HG03457 (cell line): ENCODE measurements around the gene MKLN1.
"Not testable (repeated sequence)": the region's sequence is repeated elsewhere in the genome, so short reads cannot be mapped to it uniquely, and the experiment has no call there.

Source experiments
- ATAC-seq: cut with Tn5 transposase; IDR thresholded peaks from one replicate; pipeline ENCODE4 v1.9.1; 2021; ENCODE audit warnings: moderate number of reproducible peaks; ENCODE audit not compliant: unreplicated experiment

The MKLN1 gene

DNA sequence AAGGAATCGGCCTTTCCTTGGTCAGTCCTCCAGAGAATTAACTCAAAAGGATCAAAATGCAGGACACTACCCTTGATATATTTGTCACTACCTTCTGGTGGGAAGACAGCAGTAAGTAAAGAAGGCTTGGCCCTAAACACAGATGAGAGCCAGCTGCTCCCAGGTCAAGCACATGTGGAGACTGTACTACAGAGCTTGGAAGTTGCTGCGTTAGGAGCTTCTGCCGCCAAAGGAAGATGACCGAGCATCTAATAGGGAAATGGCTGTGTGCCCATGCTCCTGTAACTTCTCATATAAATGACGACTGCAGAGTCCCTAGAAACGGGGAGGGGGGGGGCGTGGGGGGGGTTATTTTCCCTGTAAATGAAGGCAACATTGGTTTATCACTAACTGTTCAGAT lies 169.8 kb downstream of the MKLN1 start:
- ATAC-seq = no peak

DNA sequence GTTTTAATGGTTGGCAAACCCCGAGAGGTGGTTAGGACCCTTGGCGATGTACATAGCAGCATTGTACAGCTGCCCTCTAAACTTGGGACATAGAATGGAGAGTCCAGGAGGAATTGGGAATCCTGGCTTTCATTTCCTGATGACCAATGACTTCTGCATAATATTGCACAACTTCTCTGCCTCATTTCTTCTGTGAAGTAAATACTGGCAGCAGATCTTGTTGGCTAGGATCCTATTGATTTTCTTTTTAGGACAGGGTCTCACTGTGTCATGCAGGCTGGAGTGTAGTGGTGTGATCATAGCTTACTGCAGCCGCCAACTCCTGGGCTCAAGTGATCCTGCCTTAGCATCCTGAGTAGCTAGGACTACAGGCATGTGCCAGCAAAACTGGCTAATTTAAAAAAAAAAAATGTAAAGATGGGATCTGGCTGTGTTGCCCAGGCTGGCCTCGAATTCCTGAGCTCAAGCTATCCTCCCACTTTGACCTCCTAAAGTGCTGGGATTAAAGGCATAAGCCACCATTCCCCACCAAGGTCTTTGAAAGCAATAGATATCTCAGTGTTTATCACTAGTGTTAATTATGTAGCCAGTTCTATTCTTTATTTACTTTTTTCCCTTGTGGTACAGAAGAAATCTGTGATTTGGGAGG lies 170.7 kb downstream of the MKLN1 start:
- no peak for ATAC-seq

DNA sequence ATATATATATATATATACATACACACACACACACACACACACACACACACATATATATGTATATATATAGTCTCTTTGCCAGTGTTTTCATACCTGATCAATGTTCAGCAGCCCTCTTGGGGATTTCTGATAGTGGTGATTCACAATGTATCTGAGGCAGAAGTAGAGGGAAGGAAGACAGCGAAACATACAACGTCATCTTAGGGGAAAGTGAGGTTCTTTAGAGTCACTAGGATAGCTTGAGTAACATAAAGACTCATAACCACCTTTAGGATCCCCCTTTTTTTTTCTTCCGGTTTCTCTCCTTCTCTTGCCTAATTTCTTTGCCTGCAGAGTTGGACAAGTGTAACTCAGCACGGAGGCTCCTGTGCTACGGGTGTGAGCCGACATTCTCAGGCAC lies 172.1 kb downstream of the MKLN1 start:
- ATAC-seq = no peak

DNA sequence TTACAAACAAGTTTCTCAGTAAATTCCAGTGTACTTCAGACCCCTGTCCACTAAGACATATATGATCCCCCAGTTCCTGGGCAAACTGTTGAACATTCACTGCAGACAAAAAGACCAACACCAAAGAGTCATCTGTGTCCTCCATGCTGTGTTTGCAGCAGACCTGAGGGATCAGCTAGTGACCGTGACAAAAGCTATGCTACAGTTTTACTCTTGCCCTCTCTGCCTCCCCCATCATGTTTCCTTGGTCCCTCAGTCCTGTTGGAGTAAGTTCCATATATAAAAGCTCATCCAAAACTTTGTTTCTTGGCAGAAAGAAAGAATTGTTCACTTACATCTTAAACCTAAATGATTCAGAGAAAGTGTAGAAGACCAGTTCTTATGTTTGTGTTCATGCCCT lies 172.7 kb downstream of the MKLN1 start:
- no peak for ATAC-seq

DNA sequence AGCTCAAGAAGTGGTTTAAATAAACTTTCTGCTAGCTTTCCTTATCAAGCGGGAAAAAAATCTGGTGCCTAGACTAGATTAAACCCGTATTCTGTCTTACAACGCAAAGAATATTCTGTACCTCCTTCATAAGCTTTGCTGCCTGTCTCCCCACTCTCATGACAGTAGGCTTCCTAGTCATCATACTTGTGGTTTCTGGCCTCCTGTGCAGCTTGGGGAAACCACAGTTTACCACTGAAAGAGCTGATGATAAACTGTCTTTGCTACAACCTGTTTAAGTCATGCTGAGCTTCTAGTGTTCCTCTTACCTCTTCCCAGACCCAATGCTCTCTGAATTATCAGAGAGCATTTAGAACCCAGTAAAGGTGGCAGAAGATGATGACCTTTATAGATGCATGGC lies 173.7 kb downstream of the MKLN1 start:
- ATAC-seq = peak; percentile 84

DNA sequence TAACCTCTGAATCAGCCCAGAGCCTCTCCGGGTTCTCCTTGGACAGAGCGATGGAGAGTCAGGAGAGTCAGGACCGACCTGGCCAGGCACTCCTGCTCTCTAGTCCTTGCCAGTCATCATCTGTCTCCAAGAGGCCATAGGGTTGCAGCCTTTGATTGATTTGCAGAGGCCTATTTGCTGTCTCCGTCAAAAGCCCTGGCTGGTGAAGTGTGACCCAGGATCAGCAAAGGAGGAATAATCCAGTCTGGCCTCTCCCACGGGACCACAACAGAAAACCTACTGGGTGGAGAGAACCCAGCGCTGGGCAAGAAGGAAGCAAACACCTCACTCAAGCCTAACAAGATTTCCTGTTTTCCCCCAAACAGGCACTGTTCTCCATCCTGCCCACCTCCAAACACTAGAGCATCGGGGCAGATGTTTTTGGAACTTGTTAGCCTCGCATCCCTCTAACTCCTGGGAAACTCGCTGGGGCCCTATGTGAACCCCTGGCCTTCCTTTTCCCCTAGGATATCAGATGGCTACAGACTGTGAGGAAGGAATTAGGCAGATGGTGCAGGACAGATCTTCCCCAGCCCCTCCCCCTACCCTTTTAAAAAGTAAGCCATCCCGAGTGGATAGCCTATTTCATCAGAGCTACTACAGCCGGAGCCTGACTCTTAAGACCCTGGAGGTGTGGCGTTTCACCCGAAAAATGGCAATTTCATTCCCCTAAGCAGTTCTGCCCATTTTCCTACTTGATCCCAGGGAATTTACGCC lies 174.4 kb downstream of the MKLN1 start:
- no peak for ATAC-seq

DNA sequence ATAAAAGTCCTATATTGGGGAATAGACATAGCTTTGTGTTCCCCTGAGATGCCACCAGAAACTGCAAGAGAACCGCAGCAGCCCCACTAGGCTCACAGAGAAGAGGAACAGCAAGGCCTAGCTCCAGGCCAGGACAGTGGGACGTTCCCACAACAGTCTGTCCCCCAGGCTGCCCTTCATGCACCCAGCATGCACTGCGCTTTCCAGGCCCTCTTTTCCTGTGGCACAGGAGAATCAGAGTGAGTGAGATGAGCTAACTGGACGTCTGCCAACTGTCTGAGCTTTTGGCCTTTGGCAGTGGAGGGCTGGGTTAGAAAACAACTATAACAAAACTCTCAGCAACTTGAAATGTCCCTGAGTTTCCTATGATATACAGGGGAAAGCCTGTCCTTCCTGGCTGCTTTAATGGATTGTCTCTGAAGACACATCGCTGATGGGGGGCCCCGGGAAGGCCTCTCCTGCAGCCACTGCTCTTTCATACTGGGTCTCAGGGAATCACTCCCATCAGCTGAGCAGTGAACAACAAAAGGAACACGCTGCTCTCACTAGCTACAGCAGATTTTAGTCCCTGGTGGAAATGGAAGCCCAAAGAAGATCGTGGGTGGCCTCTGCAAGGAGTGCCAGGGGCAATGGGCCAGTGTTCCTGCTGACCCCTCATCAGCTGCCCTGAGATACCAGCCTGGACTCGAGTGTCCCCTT lies 175.3 kb downstream of the MKLN1 start:
- no peak for ATAC-seq

DNA sequence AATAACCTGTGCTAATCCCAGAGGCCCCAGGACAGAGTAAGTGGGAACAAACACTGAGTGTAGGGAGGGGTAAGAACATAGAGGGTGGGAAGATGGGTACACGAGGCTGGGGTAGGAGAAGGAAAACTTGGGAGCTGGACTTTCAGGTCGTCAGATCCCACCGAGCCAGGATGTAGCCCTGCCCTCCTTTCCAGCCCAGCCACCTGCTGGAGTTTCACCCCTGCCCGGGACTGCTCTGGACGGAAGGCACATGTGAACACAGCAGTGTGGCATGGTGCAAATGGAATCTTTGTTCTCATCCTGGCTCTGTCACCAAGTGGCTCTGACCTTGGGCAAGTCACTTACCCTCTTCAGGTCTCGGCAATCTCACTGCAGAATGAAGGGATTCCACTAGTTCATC lies 176.0 kb downstream of the MKLN1 start:
- no peak for ATAC-seq

DNA sequence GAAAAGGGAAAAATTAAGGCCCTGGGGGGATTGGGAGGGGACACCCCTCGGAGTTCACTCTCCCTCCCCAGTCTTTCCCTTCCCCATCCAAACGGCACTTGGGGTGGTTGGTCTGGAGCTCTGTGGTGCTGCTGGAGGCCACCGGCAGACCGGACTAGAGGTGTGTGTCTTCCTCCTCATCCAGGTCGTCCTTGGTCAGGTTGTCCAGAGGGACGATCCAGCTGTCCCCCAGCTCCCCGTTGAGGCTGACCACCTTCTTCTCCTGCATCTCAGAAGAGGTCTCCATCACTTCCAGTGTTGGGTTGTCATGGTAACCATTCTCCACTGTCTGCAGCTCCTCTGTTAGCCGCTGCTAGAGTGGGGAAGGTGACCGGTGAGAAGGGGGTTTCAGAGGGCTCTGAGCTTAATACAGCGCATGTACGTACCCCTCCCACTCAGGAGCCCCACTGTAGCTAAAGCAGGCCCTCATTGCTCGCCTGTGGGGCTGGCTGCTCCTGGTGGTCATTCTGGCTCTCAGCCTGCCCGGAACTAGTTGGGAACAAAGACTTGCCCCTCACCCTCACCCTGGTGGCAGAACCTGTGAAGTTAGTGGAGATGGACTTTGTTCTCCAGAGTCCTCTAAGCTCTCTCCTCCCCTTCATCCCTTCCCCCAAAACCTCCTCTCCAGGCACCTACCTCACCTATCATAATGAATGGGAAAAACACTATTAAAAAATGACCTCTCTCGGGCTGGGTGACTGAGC lies 176.7 kb downstream of the MKLN1 start:
- ATAC-seq = no peak

DNA sequence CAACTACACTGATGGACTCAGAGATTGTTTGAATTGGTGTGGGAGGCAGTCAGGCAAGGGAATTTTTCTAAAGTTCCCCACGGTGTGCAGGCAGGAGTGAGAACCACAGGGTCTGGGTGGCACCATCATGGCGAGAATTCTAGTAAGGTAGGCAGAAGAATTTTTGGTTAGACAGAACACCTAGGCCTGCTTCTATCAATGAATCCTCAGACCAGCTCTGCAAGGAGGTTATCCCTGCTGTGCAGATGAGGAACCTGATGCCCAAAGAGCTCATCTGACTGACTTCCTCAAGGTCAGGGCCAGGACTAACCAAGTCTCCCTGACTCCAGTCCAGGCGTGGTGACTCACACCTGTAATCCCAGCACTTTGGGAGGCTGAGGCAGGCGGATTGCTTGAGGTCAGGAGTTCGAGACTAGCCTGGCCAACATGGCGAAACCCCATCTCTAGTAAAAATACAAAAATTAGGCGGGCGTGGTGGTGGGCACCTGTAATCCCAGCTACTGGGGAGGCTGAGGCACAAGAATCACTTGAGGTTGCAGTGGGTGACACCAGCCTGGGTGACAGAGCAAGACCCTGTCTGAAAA lies 177.5 kb downstream of the MKLN1 start:
- not testable (repeated sequence) for ATAC-seq

DNA sequence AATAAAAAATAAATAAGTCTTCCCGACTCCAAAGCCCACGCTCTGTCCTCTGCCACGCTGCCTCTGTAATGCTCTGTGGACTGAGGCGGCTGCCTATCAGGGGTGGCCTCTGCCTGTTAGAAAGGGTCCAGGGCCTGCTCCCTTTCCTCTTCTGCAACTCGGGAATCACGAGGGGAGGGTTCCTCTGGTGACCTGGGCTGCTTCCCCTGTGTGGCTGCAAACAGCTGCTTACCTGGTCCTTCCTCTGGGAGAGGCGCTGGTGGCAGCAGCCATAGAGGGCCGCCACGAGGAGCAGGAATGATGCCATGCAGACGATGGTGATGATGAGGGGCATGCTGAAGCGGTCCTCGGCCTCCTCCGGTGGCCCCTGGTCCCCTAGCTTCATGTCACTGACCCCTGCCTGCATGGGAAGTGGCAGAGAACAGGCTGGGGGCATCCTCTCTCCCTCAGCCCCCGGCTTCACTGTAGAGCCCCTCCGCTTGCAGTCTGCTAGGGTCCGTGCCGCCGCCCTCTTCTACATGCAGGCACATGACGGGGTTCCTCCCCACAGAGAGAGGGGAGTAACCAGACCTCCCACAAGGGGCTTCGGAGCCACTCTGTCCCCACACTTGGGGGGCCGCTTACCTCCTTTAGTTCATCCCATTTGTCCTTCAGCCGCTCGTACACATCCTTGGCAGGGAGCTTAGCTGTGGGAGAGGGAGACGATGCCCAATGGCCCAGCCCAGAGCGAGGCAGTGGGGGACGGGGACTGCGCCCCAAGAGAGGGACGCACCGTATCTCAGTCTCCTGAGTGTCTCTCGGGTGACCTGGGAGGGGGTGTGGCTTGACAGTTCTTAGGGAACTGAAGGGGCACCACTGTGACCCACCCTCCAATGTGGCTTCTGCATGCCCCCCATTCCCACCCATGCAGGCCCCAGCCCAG lies 178.2 kb downstream of the MKLN1 start:
- no peak for ATAC-seq

DNA sequence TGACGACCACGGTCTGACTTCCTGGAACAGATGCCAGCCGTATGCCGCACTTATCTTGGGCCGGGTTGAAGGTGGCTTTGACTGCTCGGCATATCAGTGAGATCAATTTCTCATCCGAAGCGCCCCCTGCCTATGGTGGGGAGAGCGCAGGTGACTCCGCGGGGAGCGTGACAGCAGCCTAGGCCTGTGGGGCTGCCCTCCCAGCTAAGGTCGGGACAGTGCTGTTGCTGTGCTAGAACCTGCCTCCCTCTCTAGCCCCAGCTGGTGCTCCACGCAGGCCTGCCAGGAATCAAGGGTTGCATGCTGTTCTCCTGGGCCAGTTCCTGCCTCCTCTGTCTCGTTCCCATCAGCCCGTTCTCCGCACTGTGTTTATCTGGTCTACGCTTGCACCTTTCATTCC lies 178.9 kb downstream of the MKLN1 start:
- no peak for ATAC-seq

DNA sequence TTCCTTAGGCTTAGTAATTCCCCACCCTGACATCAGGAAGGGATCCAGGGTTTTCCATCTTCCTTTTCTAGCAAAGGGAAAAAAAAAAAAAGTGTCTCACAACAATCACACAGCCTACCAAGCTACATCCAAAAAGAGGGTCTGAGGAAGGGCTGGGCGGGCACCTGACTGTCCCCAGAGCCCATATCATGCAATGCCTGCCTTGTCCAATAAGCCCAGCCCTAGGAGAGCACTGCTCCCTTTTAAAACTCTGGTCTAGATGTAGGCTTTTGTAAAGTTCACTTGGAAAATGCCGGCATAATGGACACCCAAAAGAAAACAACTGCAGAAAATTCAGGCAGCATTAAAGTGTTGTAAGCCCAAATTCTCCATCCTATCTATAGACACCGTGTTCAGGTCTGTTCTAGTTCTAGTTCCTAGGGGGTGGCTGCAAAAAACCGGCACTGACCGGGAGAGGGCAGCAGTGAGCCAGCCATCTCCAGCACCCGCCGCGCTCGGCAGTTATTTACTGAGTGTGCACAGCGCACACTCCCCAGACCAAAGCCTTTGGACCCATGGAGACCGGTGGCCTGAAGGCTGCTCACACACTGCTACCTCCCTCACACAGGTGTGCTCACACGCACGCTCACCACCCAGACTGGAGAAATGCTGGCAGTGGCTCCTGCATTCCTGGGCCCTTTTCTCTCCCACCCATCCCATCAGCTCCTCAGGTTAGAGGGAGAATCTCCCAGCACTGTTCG lies 180.1 kb downstream of the MKLN1 start:
- ATAC-seq = no peak

DNA sequence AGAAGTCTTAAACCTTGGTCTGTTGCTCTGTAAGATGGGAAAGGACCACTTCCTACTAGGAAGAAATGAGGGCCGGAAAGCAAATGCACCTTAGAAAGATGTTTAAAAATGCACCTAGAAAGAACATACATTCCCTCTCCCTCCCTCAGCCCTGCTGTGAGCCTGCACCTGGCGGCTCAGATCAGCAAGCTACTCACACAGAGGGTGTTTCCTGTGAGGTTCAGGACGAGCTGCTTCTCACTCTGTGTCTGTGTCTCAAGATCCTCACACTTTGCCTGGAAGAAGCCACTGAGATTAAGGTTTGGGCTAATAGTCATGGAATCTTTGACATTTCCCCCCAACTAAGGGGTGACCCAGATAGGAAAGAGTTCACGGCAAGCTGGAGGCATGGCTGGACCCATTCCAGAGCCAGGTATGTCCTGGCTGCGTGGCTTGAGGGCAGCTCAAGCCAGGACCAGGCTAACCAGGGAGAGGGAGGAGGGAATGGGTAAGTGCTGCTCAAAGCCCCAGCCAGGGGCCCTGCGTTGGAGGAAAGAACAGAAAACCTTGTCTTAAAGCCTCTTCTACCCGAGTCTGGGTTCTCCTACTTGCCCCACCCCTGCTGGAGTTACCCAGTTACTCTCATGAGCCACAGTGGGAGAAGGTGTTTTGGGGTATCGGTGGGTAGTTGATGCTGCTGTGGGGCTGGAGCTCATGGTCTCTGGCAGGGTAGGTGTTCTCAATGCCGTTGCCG lies 181.2 kb downstream of the MKLN1 start:
- ATAC-seq = no peak

DNA sequence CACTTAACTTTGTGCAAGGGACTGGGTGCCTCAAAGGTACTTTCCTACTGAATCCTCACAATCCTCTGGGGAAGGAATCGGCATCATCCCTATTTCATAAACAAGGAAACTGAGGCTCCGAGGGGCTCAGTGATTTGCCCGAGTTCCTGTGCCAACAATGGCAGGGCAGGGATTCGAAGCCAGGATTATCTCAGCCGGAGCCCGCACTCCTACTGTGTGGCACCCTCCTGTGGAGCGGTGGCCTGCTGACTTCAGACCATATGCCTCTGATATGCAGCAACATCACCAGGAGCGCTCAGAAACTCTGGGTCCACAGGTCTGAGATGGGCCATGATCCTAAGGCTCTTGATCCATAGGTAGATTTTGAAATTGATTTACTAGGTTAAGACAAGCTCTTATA lies 182.1 kb downstream of the MKLN1 start:
- no peak for ATAC-seq

DNA sequence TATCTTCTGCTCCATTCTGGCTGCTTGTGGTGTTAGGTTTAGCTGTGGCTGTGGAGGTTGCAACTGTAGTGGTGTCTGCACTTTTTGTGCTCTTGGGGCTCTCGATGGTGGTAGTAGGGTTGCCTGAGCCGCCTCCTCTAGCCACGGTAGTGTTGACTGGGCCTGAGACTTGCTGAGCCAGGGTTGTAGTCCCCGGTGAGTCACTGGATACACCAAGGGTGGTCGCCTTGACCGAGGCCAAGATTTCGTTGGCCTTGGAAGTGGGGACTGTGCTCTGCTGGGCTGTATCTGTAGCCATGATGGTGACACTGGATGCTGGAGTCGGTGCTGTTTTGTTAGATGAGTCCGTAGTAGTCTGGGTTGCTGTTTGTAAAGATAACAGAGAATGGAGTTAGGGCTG lies 183.4 kb downstream of the MKLN1 start:
- no peak for ATAC-seq

DNA sequence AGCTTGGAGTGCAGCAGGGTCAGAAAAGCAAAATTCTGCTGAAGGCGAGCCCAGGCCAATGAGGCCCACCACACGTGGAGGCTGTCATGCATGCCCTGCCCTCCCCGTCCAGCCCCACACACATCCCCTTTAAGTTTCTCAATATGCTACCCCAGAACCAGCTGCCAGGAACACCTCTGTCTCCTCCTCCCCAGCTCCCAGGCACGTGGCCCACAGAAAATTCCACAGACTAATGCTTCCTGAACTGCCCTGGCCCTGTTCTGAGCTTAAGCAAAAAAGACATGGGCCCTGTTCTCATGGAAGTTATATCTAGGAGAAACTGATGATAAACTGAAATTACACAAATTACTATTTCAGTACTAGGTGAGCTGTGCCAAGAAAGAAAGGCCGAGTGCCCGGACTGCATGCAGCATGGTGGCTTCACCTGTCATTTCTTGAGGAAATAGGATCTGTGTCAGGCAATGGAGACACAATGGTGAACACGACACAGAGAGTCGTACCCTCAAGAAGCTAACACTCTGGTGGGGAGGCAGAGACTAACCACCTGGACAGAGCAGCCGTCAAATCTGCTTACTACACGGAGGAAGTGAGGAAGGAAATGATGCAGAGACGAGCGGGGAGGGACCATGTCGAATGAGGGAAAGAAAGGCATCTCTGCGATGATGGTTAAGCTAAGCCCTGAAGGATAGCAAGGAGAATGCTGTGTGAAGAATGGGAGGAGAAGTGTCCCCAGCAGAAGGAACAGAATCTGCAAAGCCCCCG lies 184.3 kb downstream of the MKLN1 start:
- no peak for ATAC-seq
